Left colon (tissue), 2 donors: ENCODE measurements around the gene CR2. TPM values are rescaled to one million over a fixed set of nuclear protein-coding genes. Genes with fewer than 3 reads are reported as not detected.

Experiments used
- ATAC-seq: fragments of 200-7000 bp; cut with Tn5 transposase; one replicate; pipeline ENCODE4 v1.9.1; 2020; ENCODE audit warnings: mild to moderate bottlenecking, moderate library complexity
- DNase-seq, 2 donors: peaks; one replicate each; pipeline ENCODE4 v3.0.0-alpha.2; 2020
- intact Hi-C, 2 donors: fragments of 100-400 bp; cut with DNase I in 1 of 2; cut with micrococcal nuclease in 1 of 2; formaldehyde crosslinking; loops; one replicate each; pipeline versions ENCODE4 v1.11.2 to v1.14.0; 2022; cut with DNase I, micrococcal nuclease
- long read RNA-seq: library from polyadenylated mRNA; unstranded; transcript quantifications from one replicate; pipeline ENCODE4 v2.0.0, GENCODE V29; 2021
- total RNA-seq, 2 donors: library from RNA; stranded (reverse); fragmentation: NEBNext Ultra II Directional; extraction: Animal tissue kit (Norgen Biotek cat#: 25700); gene quantifications; one replicate each; pipeline ENCODE4 v1.2.1, GENCODE V29; 2021
- donor health status: DM: no; HTN: no; CAD: no.
- donor health status: DM: yes; HTN: yes; CAD: no.

Gene CR2
- under 1 TPM; 0.15 to 0.53 TPM for total RNA-seq
- long read RNA-seq, result 0 reads

DNA sequence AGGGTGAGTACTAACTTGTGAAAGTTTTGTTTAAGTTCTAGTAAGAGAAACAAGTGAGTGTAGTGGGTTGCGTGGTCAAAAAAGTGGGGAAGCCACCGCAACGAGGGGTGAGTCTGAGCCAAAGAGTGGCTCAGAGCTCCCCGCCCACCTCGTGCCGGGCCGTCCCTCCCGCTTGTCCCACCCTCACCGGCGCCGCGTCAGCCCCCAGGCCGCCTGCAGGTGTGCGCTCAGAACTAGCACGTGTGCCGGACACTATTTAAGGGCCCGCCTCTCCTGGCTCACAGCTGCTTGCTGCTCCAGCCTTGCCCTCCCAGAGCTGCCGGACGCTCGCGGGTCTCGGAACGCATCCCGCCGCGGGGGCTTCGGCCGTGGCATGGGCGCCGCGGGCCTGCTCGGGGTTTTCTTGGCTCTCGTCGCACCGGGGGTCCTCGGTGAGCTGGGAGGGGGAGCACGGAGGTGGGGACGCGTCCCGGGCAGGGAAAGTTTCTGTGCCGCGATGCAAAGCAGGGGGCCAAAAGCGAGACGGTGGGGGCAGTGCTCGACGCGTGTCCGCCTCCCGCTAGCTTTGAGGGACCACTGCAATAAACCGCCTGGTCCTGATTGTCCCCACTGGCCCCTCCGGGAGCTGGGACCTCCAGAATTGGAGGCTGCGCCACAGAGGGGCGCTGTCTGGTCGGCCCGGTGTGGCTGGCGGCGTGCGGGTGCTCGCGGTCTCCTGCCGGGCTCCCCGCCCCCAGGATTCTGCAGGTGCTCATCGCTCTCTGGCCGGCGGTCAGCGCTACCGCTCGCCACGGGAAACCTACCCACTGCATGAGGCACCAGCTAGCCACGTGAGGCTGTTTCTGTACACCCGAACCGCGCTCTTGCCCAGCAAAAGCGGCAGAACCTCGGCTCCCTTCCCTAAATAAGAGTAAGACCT is at the start of gene CR2:
Gene CR2, plus strand, starts transcription at position 283 of the 919 bp plus-strand sequence. Its CDS starts 91 bp downstream, at position 374.
- ATAC-seq (peak; percentile 99), DNase-seq (peak; percentile 58 to 71)
- intact Hi-C loops, result no loop called here

DNA sequence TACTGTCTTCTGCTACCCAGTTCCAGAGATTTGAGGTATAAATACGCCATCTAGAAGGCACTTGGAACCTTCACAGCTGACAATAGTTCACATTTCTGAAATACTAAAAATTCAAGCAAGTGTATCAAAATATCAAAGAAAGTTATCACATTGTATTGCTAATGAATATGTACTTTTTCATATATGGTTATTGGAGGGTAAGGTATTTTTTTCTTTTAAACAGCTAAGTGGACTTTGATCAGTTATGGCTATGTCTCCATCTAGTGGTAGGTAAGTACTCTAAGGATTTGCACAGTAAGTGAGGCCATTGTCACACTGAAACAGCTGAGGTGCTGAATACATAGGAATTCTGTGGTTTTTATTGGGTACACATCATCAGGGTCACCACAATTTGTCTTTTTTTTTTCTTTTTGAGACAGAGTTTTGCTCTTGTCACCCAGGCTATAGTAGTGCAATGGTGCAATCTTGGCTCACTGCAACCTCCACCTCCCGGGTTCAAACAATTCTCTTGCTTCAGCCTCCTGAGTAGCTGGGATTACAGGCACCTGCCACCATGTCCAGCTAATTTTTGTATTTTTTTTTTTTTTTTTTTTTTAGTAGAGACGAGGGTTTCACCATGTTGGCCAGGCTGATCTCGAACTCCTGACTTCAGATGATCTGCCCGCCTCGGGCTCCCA is 49.1 kb upstream of the CR2 start:
- intact Hi-C loops, result loop anchor here in 1 of 2 donors (1.0 kb wide), 1 partner anchor 322 kb away; no protein-coding TSS in a partner anchor
- no peak for DNase-seq

DNA sequence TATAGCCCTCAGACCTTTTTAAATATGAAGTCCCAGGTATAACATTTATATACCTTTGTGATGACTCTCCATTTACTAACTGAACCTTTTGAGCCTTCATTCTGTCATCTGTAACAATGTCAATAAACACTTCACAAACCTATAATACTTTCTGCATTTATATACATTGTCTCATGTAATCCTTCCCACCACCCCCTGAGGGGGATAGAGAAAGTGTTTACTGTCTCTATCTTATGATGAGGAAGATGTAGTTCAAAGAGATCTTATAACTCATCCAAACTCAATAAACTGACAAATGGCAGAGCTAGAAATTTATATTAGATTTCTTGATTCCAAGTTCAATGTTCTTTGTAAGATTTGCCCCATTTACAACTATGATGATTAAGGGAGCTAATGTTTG is 48.3 kb upstream of the CR2 start:
- intact Hi-C loops, result loop anchor here in 1 of 2 donors (1.0 kb wide), 1 partner anchor 323 kb away; no protein-coding TSS in a partner anchor
- DNase-seq, result no peak
- ATAC-seq, result no peak

More for the DNA sequence above, 49.1 kb upstream of the CR2 start:
- ATAC-seq, result peak; percentile 87

DNA sequence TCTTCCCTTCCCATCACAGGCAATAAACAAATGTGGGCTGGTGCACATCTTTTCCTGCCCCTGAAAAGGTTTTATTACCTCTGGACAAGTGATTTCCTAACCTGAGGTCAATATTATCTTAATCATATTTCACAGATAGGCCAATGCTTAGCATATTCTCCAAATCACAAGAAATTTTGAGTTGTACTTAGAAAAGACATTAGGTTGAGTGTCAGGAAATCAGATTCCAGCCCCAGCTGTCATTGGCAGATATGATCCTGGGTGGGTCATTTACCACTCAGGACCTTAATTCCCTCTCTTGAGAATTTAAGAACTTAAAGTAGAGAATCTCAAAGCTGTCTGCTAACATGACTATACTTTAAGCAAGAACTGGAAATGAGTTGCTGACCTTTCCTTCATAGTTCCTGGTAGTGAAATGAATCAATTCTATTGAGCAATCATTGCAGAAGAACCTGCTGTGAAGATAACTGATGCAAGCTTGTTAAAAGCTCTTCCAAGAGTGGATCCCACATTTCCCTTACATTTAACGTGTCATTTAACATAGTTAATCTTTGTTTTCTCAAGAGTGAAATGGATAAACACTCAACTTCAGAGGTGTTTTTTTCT is 46.4 kb upstream of the CR2 start:
- intact Hi-C loops, result no loop called here
- DNase-seq, result no peak
- no peak for ATAC-seq

DNA sequence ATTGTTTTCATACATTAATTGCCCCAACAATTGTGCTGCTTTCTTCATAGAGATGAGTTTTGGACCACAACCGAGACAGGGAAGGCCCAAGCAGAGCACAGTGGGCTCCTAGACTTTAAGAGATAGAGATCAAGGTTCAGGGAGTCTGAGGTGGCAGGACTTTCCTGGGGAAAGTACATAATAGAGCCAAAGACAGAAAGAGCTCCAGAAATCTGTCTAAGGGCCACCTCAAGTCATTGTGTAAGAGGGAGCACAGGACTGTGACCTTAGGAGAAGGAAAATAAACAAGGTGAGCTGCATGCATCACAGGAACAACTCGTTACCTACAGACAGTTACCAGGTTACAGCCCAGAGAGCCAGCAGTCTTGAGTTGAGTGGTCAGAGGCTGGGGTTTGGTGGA is 41.3 kb upstream of the CR2 start:
- intact Hi-C loops, result no loop called here
- ATAC-seq, result no peak

DNA sequence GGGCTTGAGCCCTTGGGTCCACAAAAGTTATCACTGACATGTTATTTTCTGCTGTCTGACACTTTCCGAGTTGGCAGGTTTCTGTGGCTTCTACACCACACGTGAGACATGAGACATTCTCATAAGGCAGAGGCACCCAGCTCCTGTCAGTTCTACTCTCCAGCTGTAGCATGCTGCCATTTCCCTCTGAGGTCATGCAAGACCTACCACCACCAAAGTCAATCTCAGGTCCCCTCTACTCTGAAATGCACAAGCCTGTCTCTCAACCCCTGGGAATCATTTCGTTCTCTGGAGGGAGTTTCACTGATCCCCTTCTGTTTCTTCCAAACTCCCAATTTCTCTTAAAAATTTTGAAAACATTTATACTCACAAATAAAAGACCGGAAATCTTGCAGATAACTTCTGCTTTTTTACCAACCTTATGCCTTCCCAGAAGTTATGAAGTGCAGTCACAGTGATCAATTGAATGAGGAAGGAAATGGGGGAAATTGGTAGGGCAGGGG is 39.5 kb upstream of the CR2 start:
- DNase-seq (no peak), ATAC-seq (no peak)
- intact Hi-C loops, result no loop called here

More for the DNA sequence above, 41.3 kb upstream of the CR2 start:
- no peak for DNase-seq

DNA sequence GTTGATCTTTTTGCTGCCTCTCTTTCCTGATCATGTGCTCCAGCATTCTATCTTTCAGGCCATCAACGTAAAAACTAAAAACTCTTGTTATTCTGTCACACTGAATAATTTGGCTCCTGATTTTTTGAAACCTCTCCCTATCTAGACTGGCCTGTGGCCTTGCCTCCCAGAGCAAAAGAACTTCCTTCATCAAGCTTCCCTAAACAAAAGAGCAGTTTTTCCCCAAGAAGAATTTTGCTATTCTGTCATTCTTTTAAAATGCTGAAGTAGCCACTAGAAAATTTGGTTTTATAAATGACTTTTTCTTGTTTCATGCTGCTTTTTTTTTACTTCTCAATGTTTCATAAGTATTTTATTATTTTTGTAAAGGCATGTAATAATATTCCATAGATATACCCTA is 37.1 kb upstream of the CR2 start:
- DNase-seq (no peak), ATAC-seq (no peak)
- intact Hi-C loops, result no loop called here

DNA sequence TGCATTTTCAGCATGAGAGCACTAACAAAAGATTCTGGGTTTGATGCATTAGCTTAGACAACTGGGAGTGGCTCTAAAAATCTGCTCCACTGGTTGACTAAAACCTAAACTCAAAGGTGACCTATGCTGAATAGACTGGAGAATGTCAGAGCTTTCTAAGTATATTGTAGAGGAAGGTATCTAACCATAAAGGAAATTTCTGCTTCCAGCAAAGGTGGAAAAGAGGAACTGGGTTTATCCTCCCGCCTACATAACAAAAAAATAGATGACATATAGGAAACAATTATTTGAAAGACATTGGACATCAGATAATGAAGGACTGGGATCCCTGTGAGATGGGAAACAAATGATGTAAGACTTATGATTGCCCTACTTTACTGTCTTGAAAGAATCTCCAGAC is 35.8 kb upstream of the CR2 start:
- ATAC-seq (no peak), DNase-seq (no peak)
- intact Hi-C loops, result no loop called here

DNA sequence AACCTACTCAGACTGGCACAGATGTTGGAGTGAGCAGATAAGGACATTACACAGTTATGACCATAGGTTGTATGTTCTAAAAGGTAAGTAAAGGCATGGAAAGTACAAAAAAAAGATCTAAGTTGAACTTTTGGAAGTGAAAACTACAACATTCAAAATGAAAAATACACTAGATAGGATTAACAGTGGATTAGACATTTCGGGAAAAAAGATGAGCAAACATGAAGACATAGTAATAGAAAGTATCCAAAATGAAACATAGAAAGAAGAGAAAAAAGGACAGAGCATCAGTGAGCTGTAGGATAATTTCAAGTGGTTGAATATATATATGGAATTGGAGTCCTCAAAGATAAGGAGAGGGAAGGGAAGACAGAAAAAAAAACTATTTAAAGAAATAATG is 34.0 kb upstream of the CR2 start:
- ATAC-seq (no peak), DNase-seq (no peak)
- intact Hi-C loops, result no loop called here

DNA sequence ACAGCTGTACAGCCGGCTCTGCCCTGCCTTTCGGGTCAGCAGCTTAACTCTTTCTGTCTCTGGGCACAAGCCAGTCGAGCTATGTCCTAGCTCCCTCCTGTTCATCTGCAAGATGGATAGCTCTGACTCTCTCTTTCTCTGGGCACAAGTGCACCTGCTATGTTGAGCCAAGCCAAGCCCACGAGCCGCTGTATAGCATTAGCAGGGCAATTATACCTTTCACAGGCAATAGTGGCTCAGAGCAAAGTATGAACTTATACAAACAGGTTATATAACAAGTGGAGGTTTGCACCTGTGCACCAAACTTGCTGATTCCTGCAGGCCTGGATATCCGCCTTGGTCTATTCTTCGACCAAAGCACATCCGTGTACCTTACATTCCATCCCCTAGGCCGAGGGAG is 33.0 kb upstream of the CR2 start:
- DNase-seq, result no peak
- intact Hi-C loops, result no loop called here
- ATAC-seq, result no peak

DNA sequence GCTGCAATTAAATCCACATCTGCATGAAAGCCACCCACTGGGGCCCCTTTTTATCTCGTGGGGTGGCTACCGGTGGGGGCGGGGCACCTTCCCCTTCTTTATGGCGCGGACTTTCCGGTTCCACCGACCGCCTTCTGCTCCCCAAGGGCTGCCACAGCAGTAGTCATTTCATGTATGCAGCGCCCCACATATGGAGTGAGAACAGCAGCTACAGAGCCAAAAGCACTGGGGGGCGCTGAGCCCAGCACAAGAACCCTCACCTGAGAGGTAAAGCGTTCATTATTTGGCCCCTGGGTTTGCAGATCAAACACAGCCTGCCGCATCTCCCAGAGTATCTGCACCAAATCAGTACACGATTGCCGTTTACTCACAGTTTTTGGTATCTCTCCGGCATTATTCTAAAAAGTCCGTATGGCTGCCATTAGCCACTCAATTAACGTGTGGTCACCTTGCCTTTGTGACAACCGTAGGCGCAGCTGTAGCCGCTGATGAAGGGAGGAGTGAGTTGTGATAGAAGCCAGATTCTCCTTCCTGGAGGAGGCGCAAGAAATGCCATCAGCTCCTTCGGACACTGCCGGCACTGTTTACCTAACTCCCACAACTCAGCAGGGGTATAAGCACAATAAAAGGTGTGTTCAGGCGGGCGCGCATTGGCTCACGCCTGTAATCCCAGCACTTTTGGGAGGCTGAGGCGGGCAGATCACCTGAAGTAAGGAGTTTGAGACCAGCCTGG is 30.4 kb upstream of the CR2 start:
- ATAC-seq (peak; percentile 64), DNase-seq (peak in 1 of 2 donors; percentile 17)
- intact Hi-C loops, result no loop called here

DNA sequence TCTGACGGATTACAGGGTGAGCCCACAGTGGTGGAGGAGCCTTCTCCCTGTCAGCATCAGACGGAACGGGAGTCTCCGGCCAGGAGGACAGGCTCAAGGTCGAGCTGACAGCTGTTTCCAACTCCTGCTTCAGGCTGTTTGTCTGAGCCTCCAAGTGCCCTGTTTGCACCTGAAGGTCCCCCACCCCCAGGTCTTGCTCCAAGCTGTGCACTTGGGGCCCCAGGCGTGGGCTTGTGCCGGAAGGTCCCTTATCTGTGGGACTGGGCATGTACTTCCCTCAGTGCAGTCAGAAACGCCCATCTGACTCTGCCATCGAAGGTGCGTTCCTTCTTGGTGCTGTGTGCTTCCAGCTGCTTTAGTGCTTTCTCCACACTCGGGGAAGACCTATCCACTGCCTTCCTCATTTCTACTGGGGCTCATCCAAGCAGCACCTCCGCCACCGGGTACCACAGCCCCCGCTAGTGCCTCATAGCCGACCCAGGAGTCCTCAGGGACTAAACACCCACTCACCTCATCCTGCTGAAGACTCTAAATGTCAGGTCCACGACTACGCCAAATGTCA is 29.5 kb upstream of the CR2 start:
- intact Hi-C loops, result no loop called here
- ATAC-seq (peak; percentile 60), DNase-seq (no peak)

DNA sequence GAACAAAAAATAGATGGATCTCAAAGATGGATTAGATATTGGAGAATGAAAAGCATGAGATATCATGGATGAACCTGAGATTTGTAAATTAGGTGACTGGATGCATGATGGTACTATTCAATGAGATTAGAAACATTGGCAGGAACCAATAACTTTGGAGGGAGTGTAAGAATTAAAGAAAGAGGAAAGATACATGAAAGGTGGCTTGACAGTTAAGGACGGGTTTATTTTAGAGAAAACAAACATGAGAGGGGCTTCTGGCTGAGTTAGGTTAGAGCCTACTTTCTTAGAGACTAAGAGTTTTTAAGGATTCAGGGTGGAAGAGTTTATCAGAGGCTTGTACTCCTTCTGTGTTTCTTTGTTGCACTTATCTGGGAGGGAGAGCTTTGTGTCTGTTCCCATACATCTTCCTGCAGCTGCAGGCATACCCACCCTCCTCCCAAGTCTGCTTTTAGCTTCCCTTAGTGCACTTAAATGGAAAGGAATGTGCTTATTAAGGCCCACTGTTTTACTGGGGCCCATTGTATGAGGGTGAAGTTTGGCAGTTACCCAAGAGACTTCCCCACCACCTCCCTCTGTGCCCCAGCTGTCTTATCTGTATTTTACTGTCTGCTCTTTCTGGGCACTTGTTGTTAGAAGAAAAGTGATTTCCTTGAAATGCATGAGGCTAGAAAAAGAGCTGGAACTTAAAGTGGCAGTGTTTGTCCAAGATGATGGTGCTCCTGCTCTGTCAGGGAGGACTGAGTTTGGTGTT is 26.1 kb upstream of the CR2 start:
- DNase-seq (no peak), ATAC-seq (no peak)
- intact Hi-C loops, result no loop called here

DNA sequence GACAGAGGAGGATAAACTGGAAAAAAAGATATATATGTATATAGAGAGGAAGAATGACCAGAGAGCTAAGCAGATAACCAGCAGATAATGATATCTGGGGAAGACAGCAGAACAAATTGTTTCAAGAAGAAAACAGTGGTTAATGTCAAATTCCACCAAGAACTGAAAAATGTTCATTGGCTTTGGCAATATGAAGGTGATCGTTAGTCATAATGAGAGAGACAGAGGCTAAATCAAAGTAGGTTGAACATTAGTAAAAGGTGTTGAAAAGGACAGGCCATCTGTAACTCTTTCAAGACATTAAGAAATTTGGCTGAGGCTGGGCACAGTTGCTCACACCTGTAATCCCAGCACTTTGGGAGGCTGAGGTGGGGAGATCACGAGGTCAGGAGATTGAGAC is 25.3 kb upstream of the CR2 start:
- intact Hi-C loops, result no loop called here
- ATAC-seq (no peak), DNase-seq (no peak)

DNA sequence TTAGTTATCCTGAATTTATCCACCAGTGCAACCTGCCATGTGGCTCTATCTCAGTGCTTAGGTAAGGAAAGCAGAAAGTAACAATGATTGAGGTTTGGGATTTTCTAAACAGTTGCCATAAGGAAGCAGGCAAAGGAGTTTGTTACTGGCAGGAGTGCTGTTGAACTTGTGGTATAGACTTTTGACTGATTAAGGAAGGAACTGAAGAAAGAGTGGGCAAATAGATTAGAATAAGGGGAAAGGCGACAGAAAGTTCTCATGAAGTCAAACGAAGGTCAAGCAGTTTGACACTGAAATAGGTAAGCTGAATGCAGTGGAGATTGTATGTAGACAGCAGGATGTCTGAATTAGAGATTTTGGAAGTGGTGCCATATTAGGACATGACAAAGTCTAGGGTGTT is 24.2 kb upstream of the CR2 start:
- DNase-seq, result no peak
- ATAC-seq, result no peak
- intact Hi-C loops, result no loop called here

DNA sequence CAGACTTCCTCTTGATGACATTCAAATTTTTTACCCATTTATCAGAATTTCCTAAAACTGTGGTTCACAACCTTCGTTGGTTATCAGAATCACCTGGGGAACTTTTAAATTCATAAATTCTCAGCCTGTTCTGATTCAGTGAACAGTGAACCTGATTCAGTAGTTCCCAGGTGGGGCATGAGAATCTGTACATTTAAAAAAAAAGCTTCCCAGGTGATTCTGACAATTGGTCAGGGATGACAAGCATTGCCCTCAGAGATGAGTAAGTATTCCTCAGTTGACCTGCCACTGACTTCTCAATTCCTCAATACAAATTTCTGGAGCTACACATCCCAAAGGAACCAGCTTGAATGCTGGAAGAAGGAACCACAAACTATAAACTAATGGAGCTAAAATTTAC is 23.5 kb upstream of the CR2 start:
- intact Hi-C loops, result no loop called here
- ATAC-seq (no peak), DNase-seq (no peak)

DNA sequence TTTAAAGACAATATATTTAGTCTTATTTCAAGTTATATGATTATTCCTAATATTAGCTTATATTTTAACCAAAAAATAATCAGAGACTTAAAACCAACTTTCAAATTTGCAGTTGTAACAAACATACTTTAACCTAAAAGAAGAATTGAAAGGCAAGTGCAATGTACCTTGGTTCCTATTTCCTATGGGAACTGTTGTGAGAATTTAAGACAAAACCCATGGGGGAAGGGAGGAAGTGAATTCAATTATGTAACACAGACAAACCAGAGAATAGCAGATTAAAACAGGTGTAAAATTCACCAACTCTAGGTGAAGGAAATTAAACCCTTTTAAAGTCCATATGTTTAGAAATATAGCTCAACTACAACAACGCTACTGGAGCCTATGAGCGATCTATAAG is 22.6 kb upstream of the CR2 start:
- intact Hi-C loops, result no loop called here
- DNase-seq, result no peak
- no peak for ATAC-seq

DNA sequence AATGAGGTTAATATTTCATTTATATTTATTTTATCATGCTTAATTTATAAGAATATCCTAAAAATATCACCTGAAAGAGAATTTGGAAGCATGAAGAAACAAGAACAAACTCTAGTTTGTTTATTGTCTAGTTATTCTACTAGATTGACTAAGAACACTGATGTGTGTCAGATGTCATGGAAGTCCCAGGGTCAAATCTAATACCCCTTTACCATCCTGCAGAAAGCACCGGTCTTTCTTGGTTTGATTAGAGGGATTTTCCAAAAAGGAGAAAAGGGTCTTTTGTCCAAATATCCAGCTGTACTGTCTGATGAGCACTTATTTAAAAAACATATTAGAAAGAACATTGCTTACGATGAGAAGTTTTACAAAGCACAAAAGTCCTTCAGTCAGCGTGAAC is 20.7 kb upstream of the CR2 start:
- intact Hi-C loops, result no loop called here

More for the DNA sequence above, 20.7 kb upstream of the CR2 start:
- DNase-seq (no peak), ATAC-seq (no peak)
